ENCODE measurements around the gene PUSL1.

GRCh38 chr1:1299686-1300351 is 8.6 kb upstream of the PUSL1 start:
- no peak for TF ChIP-seq YY1 (IDR thresholded peaks at IDR 0.05; ENCODE audit: insufficient read depth, insufficient read length)
- no peak for TF ChIP-seq ZNF274 (IDR thresholded peaks at IDR 0.05; ENCODE audit: low read depth, low read length)
